ENCODE results near the gene GPR148. TPM values are rescaled to one million over a fixed set of nuclear protein-coding genes. Genes with fewer than 3 reads are reported as not detected.

GPR148 gene
- total and polyA plus RNA-seq, 3 donors from 2014 or later, result 0.68 to 0.79 TPM; not detected in 1

DNA sequence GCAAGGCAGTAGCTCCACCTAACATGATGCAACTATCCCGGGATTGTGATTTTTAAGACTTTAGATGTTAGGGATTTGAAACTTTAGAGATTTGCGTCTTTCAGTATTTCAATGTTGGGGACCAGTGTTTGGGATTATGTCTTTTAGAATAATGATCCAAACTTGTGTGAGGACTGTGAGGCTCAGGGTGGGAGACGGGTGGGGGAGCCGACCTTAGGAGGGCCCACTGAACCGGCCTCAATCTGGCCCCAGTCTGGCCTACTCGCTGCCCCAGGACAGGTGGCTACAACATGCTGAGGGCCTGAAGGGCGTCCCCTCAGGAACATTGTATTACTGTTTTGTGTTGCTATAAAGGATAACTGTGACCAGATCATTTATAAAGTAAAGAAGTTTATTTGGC is 37.2 kb downstream of the GPR148 start:
- no peak overlapping the region for H3K27ac ChIP-seq
- H3K4me1 ChIP-seq, result peaks cover 3% of the 10 kb centered on the region
- TF ChIP-seq POLR2A (IDR thresholded peaks at IDR 0.05), result no peak
- TF ChIP-seq, protein P1, sequence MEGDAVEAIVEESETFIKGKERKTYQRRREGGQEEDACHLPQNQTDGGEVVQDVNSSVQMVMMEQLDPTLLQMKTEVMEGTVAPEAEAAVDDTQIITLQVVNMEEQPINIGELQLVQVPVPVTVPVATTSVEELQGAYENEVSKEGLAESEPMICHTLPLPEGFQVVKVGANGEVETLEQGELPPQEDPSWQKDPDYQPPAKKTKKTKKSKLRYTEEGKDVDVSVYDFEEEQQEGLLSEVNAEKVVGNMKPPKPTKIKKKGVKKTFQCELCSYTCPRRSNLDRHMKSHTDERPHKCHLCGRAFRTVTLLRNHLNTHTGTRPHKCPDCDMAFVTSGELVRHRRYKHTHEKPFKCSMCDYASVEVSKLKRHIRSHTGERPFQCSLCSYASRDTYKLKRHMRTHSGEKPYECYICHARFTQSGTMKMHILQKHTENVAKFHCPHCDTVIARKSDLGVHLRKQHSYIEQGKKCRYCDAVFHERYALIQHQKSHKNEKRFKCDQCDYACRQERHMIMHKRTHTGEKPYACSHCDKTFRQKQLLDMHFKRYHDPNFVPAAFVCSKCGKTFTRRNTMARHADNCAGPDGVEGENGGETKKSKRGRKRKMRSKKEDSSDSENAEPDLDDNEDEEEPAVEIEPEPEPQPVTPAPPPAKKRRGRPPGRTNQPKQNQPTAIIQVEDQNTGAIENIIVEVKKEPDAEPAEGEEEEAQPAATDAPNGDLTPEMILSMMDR (IDR thresholded peaks at IDR 0.05), result no peak
- no peaks in the 10 kb centered on the region for H3K9me3 ChIP-seq
- H3K4me3 ChIP-seq, result no peak overlapping the region
- intact Hi-C loops (cut with DNase I; ENCODE audit: low total_unique reads), result no loop called here
- WGBS, 2 donors, result 84 to 88% methylated on average over 7 of the region's 7 CpGs
- DNase-seq, result no peak
- no peaks in the 10 kb centered on the region for H3K36me3 ChIP-seq (ENCODE audit: low read depth, missing control alignments)
- no peaks in the 10 kb centered on the region for H3K27me3 ChIP-seq

DNA sequence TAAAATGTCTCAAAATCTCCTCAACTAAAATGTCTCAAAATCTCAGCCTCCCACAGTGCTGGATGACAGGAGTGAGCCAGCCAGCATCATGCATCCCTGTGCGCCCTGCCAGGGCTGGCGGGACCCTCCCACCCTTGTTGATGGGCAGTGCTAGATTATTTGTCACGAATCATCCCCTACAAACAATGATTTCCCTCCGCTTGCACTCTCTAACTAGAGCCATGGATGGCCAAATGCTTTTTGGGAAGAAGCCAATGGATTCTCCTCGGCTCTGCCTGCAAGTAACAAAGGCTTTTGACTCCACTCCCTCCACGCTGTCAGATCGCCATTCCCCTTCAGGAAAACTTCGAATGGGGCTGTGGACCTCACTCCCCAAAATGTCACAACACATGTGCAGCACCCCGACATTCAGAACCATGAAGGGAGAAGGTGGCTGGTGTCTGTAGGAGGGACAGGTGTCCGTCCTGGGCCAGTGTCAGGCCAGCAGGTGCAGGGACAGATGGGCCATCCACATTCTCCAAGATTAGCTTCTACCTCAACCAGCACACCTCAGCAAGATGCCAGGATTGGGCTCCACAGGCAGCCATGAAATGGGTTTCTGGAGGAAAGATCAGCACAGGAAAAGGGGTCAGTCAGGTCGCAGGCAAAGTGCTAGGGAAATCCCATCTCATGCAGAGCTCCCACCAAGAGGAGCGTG is 38.0 kb downstream of the GPR148 start:
- Histone ChIP-seq H3K36me3 (ENCODE audit: low read depth, missing control alignments) (no peaks in the 10 kb centered on the region), H3K4me1 (peaks cover 3% of the 10 kb centered on the region), H3K27ac (no peak overlapping the region), H3K27me3 (no peaks in the 10 kb centered on the region), H3K9me3 (no peaks in the 10 kb centered on the region), H3K4me3 (no peak overlapping the region)
- 82 to 92% methylated on average over 12 of the region's 12 CpGs for WGBS, 2 donors
- DNase-seq, result no peak
- TF ChIP-seq, protein P1 (IDR thresholded peaks at IDR 0.05), result no peak
- no peak for TF ChIP-seq POLR2A (IDR thresholded peaks at IDR 0.05)
- intact Hi-C loops (cut with DNase I; ENCODE audit: low total_unique reads), result no loop called here

DNA sequence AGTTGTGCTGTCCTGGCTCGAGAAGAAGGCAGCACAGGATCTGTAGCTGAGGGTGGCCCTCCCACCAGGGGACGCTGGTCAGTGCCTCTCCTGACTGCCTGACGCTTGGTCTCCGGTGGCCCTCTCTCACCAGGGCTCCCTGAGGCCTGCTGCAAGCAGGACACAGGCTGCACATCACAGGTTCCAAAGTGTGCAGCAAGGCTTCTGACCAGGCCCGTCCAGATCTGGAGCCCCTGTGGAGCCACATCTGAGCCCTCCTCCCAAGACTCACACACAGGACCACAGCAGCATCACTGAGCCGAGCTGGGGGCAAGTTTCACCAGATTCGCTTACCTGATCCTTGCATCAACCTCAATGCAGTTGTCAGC is 38.5 kb downstream of the GPR148 start:
- no peaks in the 10 kb centered on the region for H3K9me3 ChIP-seq
- no peak overlapping the region for H3K27ac ChIP-seq
- peaks cover 3% of the 10 kb centered on the region for H3K4me1 ChIP-seq
- no peak for DNase-seq
- no peak overlapping the region for H3K4me3 ChIP-seq
- WGBS, 2 donors, result 85 to 86% methylated on average over 4 to 7 of the region's 7 CpGs
- intact Hi-C loops (cut with DNase I; ENCODE audit: low total_unique reads), result no loop called here
- no peaks in the 10 kb centered on the region for H3K36me3 ChIP-seq (ENCODE audit: low read depth, missing control alignments)
- H3K27me3 ChIP-seq, result no peaks in the 10 kb centered on the region
- TF ChIP-seq, protein P1 (IDR thresholded peaks at IDR 0.05), result no peak
- TF ChIP-seq POLR2A (IDR thresholded peaks at IDR 0.05), result no peak

- no peak overlapping the region for H3K4me3 ChIP-seq
- H3K9me3 ChIP-seq, result no peaks in the 10 kb centered on the region
- H3K27me3 ChIP-seq, result no peaks in the 10 kb centered on the region
- TF ChIP-seq, protein P1 (IDR thresholded peaks at IDR 0.05), result no peak
- no peak for TF ChIP-seq POLR2A (IDR thresholded peaks at IDR 0.05)
- 84 to 93% methylated on average over 11 to 17 of the region's 17 CpGs for WGBS, 2 donors
- H3K36me3 ChIP-seq (ENCODE audit: low read depth, missing control alignments), result no peaks in the 10 kb centered on the region
- DNase-seq, result no peak
- intact Hi-C loops (cut with DNase I; ENCODE audit: low total_unique reads), result no loop called here
- H3K27ac ChIP-seq, result no peak overlapping the region
- H3K4me1 ChIP-seq, result peaks cover 3% of the 10 kb centered on the region
Observed at GRCh38 chr2:130768191-130768855, 39.5 kb downstream of the GPR148 start.
